A549 treated with dexamethasone at 1 μM for 4 hours (cell line): ENCODE measurements around the gene ZNF98. TPM values are rescaled to one million over a fixed set of nuclear protein-coding genes. Genes with fewer than 3 reads are reported as not detected.

Experiments used
- total RNA-seq: library from RNA; stranded (reverse); fragments of 200-300 nt; extraction: Qiagen RNA extraction; gene quantifications from 5 replicates; pipeline ENCODE4 v1.2.3, GENCODE V29; 2022

The ZNF98 gene
- total RNA-seq: not detected in 5 replicates

DNA sequence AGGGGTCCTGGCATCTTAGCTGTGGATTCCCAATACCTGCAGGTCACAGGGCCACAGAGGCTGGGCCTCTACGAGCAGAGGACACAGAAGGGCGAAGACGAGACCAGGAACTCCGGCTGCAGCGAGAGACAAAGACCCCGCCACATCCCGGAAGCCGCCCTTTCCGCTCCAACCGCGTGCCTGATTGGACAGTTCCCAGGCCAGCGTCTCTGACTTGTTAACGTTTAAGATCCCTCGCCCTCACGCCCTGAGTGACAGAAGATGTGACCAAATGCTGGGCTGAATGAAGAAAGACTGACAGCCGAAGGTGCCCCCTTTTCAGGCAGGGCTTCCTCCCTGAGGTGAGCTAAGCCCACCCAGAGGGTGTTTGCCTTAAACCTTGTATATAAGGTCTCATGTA is at the start of gene ZNF98:
Gene ZNF98, minus strand, starts transcription at position 136 of the 400 bp plus-strand sequence. Its CDS starts 122 bp downstream, at position 14.

Other genes with a start within 250 kb of the ZNF98 start
- not detected in 5 replicates for gene ZNF676, start 225.4 kb downstream of the ZNF98 start, total RNA-seq
- gene ZNF729, start 135.9 kb downstream of the ZNF98 start, total RNA-seq: not detected in 5 replicates
- not detected in 5 replicates for gene ZNF492, start 212.0 kb upstream of the ZNF98 start, total RNA-seq